HG03095 (cell line): ENCODE data around the gene ANKRD34C.
"Not testable (repeated sequence)": the region's sequence is repeated elsewhere in the genome, so short reads cannot be mapped to it uniquely, and the experiment has no call there.

ENCODE experiments used
- ATAC-seq: cut with Tn5 transposase; IDR thresholded peaks from one replicate; pipeline ENCODE4 v1.9.1; 2021; ENCODE audit warnings: moderate library complexity; ENCODE audit not compliant: unreplicated experiment

The ANKRD34C gene

GRCh38 chr15:79310985-79311900 is 28.7 kb downstream of the ANKRD34C start, which contains the start of gene TMED3:
Gene TMED3 (plus strand): TSS chr15:79311112. CDS start chr15:79311250, 138 bp downstream.
- peak; percentile 87 for ATAC-seq

GRCh38 chr15:79311901-79312553 is 29.5 kb downstream of the ANKRD34C start:
- ATAC-seq: no peak

GRCh38 chr15:79314186-79314585 is 31.7 kb downstream of the ANKRD34C start:
- no peak for ATAC-seq

DNA sequence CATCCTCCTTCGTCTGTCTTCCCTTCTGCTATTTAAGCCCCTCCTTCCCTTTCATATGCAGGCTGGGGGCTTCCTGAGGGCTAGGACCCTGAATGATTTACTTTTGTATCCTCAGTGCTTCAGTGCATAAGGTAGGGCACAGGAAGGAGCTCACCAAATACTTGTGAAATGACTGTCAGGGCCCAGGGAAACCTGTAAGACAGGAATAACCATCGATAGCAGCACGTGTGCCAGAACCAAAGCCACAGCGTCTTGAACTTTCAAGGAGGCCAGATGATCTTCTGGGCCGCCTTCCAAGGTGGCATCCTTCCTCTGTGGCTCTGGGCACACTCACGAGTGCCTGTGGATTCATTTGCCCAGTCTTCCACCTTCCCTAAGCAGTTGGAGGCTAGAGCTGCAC is 32.3 kb downstream of the ANKRD34C start:
- ATAC-seq: no peak

- ATAC-seq: no peak
Measured at GRCh38 chr15:79315623-79316328, 33.3 kb downstream of the ANKRD34C start.

GRCh38 chr15:79316864-79317263 is 34.3 kb downstream of the ANKRD34C start:
- ATAC-seq: no peak

GRCh38 chr15:79319973-79320372 is 37.5 kb downstream of the ANKRD34C start:
- not testable (repeated sequence) for ATAC-seq

DNA sequence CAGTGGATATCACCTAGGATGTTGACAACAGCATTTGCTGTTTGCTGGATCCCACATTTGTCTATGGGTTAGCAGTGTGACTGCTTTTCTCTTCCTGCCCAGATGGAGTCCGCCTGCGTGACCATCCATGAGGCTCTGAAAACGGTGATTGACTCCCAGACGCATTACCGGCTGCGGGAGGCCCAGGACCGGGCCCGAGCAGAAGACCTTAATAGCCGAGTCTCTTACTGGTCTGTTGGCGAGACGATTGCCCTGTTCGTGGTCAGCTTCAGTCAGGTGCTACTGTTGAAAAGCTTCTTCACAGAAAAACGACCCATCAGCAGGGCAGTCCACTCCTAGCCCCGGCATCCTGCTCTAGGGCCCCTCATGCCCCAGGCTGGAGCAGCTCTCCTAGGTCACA is 39.4 kb downstream of the ANKRD34C start:
- no peak for ATAC-seq

DNA sequence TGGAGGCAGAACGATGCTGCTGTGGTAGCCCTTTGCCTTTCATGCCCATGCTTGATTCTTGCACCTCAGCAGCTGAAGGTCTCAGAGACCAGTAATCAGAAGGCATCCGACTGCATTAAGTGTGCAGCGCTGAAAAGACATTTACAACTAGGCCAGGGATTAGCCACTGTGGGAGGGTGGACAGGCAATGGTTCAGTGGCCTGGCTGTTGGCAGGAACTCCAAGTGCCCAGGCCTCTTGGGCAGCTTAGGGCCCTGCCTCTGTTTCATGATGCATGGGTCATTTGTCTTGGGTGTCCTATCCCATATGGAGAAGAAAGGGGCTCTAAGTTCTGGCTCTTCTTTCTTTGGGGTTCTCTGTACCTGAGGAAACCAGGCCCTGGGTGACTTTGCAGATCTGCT is 39.8 kb downstream of the ANKRD34C start:
- ATAC-seq: no peak

GRCh38 chr15:79322945-79323344 is 40.4 kb downstream of the ANKRD34C start:
- no peak for ATAC-seq

GRCh38 chr15:79329171-79329611 is 46.7 kb downstream of the ANKRD34C start:
- no peak for ATAC-seq
